HG03280 (cell line): ENCODE data around the gene CHGA.

ENCODE experiments used
- ATAC-seq: cut with Tn5 transposase; IDR thresholded peaks from one replicate; pipeline ENCODE4 v1.9.1; 2021; ENCODE audit warnings: mild to moderate bottlenecking, moderate library complexity; ENCODE audit not compliant: unreplicated experiment

CHGA gene, protein sequence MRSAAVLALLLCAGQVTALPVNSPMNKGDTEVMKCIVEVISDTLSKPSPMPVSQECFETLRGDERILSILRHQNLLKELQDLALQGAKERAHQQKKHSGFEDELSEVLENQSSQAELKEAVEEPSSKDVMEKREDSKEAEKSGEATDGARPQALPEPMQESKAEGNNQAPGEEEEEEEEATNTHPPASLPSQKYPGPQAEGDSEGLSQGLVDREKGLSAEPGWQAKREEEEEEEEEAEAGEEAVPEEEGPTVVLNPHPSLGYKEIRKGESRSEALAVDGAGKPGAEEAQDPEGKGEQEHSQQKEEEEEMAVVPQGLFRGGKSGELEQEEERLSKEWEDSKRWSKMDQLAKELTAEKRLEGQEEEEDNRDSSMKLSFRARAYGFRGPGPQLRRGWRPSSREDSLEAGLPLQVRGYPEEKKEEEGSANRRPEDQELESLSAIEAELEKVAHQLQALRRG

DNA sequence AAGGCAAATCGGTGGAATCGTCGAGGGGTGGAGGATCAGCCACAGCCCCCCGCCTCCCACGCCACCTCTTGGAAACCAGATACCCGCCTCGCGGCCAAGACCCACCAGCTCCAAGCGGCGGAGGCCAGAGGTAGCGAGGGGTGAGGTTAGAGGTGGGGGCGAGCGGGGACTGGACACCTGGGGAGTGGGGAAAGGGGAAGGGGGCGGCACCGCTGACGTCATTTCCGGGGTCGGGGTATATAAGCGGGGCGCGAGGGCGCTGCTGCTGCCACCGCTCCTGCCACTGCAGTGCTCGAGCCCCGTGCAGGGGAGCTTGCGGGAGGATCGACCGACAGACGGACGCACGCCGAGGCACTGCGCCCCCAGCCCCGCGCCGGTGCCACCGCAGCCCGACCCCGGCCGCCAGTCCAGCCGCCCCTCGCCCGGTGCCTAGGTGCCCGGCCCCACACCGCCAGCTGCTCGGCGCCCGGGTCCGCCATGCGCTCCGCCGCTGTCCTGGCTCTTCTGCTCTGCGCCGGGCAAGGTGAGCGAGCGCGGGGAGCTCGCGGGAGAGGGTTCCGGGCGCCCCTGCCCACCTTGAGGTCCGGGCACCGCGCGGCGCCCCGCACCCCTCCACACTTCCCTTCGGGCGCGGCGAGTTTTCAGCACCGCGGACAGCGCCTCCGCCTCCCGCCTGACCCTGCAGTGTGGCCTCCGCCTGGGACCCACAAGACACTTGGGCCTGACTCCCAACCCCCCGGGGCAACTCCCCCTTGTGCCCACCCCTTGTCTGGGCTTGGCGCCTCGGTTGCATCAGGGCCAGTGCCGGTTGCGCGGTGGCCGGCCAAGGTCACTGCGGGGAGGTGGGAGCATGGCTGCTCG lies at the start of gene CHGA:
CHGA (plus strand) TSS at position 268 of the 861 bp plus-strand sequence; CDS start at position 478, 210 bp downstream.
- no peak for ATAC-seq

DNA sequence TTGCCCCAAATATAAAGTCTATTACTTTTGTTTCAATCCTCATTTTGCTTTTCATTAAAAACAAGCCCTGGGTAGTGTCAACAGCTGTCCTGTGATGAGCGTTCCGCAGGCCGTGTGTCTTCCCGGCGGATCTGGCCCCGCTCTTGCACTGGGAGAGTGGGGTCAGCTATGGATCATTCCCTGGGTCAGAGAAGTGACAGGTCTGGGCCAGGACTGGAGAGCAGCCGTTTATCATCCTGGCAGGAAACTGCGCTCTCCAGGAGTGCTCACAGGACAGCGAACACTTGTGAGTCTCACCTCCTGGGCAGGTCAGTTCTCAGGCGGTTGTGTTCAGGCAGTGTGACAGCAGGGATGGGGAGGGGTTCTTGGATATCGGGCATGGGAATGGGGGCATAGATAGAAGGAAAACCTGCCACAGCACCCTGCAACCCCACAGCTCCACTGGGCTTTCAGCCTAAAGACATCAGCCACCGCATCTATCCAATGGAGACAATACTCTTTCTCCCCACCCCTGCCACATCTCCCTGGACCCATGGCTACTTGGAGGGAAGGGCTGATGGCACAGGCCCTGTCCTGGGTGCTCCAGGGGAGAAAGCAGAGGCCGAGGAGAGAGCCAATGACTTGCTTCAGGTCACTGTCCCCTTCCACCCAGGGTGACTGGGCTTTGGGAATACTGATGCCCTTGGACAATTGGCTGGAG lies 47.8 kb upstream of the CHGA start:
- no peak for ATAC-seq

DNA sequence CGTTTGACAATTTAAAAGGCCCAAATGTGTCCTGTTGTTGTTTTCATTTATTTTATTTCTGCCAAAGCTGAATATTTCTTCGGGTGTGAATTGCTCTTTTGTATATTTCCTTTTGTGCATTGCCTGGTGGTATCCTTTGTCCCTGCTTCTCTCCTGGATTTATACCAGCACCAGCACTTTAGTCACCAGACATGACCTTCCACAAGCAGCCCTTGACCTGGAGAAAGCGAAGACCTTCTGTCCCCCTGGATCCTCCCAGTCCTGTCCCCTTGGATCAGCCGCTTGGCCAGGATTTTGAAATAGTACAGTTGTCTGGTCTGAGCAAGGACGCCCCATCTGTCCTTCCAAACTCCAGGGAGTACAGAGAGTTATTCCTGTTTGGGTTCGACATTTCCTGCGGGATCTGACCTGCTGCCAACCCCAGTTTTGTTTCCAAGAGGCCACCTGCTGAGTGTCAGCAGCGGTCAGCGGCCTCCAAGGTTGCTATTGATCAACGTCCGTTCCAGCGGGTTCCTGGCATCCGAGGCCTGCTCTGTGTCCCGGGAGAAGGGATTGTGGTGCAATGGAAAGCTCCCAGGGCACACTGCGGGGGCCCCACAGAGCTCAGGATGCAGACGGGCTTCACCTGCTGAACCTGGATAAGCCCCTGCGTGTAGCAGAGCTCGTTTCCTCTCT lies 45.1 kb upstream of the CHGA start:
- ATAC-seq: no peak

DNA sequence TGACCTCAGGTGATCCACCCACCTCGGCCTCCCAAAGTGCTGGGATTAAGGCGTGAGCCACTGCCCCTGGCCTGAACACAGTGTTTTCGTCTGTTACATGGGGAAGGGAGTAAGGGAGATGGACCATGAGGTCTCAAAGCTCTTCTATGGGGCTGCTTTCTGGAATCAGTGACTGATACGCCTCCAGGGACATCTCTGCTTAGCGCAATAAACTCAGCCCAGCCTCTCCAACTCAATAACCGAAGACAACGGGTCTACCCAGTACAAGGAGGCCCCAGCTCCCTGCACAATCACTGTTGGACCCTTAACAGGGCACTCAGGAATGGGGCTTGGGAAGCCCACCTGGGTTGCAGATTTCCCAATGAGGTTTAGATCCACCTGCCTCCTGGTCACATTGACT lies 42.6 kb upstream of the CHGA start:
- no peak for ATAC-seq

DNA sequence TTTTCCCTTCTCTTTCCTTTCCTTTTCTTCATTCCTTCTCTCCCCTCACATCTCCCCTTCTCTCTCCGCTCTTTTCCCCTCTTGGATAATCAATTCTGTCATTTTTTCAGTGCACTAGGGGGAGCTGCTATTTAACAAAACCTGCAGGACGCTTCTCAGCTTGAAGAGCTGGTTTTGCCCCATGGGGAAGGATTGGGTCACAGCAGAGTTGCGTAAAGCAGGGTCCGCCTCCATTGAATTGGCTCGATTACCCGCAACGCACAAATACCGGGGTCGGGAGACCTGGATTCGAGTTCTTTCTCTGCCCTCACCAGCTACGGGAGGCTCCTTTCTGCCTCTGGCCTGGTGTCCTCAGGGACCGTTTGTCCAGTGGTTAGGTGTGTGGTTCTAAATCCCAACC lies 42.1 kb upstream of the CHGA start:
- no peak for ATAC-seq

DNA sequence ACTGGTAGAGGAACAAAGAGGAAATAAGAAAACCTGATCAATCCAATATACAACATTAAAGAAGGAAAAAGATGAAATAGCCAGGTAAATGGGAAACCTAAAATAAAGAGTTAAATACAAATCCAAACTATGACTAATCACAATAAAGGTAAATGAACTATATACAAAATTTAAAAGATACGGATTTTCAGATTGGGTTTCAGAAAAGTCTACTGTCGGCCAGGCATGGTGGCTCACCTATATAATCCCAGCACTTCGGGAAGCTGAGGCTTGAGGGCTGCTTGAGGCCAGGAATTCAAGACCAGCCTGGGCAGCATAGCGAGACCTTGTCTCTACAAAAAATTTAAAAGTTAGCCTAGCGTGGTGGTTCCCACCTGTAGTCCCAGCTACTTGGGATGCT lies 39.9 kb upstream of the CHGA start:
- ATAC-seq: no peak

DNA sequence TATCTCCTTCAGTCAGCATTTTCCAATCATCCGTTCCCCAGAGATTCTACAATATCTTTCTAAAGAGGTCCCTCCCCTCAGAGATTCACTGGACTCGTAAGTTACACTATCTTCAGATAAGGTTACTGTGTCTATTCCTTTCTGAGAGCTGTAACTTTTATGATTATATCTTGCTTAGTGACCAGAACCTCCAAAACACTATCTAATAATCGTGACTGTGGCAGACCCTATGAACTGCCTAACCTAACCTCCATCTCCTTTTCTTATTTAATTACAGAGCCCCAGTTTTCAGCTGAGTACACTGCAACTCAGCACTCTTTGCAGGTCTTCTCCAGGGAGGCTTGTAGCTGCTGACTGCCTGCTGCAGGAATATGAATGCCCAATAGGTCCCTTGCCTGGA lies 38.5 kb upstream of the CHGA start:
- ATAC-seq: no peak

DNA sequence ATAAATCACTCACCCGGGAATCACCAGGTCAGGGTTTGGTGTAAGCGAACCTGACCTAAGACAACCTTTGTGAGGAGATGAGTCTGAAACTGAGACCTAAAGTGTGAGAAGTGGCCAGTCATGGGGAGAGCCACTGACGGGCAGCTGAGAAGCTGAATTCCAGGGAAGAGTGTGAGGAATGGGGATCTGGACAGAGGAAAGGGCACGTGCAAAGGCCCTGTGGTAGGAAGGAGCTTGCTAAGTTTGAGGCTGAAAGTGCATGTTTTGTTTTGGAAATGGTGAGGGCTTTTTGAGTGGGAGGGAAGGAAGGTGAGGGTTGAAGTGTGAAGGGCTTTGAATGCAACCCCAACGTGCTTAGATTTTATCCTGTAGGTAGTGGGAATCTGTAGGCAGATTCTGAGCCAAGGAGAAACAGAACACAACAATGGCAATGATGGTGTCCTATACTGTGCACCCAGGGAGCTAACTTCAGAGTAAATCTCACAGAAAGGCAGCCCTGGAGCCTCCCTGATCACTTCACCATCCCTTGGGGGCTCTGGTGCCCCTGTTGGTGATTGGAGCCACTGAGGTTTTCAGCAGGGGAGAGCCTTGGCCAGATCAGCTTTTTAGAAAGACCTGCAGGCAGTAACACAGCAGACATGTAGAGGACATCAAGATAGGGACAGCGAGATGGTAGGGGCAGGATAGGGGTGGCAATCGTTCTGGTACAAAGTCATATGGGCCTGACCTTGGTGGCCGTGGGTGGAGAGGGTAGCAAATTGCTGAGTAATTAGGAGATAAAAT lies 37.5 kb upstream of the CHGA start:
- no peak for ATAC-seq

DNA sequence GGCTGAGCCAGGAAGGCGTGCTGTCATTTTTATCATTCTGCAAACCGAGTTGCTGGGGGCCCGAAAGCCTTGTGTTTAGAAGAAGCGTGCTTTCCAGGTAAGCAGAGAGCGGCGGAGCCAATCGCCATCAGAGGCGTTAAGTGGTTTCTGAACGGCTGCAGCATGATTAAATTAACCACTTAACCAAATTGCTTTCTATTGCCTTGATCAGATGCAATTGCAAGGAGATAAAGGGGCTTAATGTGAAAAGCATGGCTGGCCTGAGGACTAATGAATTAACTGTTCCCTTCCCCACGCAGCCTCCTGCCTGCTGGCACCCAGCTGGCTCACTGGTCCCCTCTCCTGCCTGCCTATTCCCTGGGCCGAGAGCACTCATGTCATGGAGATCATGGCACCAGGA lies 36.6 kb upstream of the CHGA start:
- no peak for ATAC-seq

DNA sequence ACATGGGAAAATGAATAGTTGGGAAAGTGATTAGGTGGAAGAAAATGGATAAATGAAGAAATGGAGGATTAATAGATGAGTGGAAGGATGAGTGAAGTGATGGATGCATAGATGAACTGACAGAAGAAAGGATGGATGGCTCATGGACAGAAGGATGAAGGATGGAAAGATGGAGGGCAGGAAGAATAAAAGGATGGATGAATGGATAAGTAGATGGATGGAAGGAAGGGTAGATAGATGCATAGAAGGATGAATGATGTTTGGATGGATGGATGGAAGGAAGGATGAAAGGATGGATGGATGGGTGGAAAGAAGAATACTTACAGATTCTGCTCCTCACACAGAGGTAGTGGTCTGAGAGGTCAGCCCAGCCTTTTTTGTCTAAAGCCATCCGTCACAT lies 35.8 kb upstream of the CHGA start:
- ATAC-seq: no peak

DNA sequence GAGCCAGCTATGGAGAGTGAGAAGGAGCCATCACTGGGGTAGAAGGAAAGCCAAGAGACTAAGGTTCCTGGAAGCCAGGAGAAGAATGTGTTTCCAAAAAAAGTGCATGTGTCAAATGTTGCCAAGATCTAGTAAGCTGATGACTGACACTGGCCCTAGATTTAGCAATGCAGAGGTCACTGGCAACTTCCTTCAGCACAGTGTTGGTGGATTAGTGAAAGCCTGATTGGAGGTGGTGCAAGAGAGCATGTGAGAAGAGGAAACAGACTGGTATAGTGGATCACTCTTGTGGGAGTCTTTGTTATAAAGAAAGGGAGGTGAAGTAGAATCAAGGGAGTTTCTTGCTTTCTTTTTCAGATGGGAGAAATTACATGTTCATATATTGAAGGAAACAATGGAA lies 34.1 kb upstream of the CHGA start:
- no peak for ATAC-seq

DNA sequence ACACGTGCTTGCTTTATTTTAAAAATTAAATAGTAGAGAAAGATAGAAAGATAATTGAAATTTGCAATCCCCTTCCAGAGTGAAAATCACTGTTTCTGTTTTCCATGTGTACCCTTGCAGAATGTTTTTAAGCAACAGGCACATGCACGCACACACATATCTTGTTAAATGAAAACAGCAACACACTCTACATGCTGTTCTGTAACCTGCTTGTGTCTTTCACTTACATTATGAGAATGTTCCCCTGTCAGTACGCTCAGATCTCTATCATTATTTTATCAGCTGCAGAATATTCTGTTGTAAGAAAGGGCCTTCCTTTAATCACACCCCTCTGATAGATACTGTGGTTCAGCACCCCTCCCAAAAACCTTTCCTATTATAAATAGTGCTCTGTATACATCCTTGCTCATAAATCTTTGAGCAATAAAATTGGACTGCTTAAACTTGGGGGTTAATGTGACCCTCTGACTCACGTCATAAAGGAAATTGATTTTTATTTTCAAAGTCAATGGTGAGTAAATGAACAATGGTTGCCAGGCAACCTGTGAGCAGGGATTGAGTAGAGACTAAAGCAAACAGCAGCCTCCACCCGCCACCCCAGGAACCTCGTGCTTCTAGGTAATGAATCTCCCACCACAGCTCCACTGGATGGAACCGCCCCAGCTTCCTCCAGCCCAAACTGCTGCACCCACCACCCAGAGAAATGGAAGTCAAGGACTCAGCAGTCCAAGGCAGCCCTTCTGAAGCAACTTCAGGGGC lies 31.9 kb upstream of the CHGA start:
- ATAC-seq: no peak

DNA sequence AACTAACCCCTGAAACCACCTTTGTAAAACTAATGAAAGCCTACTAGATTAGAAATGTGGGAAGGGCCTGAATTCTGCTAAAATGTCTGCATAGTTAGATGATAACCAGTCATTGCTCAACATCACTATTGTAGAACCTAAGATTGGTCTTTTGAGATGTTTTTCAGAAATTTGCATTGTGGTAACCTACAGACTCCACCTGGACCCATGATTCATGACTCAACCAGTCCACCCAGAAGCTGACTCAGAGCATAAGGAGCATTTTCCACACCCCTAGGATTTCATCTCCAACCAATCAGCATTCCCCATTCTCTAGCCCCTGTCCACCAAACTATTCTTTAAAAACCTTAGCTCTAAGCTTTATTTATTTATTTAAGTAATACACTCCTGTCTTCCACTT lies 30.4 kb upstream of the CHGA start:
- no peak for ATAC-seq

DNA sequence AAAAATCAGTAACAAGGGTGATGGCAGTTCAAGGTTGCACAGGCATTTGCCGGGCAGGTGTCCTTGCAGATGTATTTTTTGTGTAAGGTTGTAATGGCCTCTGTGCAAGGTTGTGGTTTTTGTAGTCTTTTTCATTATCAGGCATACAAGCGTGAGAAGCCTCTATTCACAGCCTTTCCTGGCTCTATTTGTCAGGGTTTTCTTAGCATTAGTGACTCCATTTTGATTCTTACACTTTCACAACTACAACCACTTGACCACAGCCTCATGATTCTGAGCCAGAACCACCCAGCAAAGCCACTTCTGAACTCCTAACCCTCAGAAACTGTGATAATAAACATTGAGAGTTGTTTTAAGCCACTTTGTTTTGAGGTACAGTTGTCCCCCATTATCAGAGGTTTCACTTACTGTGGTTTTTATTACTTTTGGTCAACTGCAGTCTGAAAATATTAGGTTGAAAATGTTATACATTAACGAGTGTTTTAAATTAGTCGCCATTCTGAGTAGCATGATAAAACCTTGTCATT lies 27.5 kb upstream of the CHGA start:
- ATAC-seq: no peak

DNA sequence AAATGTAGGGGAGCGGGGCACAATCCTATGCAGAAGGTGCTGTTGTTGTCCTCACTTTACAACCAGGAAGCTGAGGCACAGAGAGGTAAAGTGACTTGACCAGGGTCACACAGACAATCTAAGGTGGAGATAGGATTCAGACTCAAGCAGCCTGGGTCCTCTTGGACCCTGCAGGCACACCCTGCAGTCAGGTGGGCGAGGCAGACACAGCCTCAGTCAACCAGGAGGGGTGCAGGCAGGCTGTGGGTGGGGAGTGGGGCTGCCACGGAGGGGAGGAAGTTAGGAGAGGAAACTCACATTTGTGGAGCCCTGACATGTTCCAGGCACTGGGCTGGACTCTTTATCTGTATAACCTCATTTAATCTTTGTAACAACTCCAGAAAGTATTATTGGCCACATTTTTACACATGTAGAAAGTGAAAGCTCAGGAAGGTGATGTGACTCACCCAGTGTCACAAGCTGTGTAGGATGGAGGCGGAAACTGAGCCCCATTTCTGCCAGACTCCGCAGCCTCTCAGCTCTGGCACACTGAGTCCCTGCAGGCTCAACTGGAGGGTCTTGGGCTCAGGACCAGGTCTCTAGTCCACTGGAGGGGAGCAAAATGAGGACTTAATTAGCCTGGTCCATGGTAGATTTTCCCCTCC lies 24.9 kb upstream of the CHGA start:
- no peak for ATAC-seq

DNA sequence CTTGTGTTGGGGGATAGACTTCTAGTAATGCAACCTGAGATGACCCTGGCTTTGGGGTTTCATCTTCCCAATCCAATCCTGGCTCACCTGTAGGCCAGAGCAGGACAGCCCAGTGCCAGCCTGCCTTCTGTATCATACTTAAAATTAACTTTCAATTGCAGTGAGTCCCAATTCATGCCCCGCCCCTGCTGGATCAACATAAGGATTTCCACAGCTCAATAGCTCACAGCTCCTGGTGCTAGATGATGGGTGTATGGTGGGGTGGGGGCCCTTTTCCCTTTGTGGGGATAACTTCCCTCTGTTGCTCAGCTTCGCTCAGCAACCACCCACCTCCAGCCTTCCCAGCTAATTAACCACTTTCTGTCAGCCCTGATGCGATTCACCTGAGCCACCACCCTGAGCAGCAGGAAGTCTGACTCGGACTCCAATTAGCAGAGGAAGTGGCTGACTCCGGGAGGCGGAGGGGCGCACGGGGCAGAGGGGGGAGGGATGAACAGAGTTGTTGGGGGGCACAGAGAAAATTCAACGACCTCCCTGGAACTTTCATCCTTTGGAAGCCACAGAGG lies 24.3 kb upstream of the CHGA start:
- no peak for ATAC-seq

DNA sequence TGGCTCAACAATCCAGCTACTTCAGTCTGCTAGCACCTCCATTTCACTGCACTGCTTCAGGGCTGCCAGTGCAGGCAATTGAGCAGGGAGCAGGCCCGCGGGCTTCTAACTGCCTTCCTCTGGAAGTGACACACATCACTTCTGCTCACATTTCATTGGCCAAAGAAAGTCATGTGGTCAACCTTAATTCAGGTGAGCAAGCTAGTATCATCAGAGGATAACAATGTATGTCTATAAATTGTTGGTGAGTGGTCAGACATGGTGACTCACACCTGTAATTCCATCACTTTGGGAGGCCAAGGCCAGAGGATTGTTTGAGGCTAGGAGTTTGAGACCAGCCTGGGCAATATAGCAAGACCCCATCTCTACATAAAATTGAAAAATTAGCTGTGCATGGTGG lies 22.3 kb upstream of the CHGA start:
- ATAC-seq: no peak

DNA sequence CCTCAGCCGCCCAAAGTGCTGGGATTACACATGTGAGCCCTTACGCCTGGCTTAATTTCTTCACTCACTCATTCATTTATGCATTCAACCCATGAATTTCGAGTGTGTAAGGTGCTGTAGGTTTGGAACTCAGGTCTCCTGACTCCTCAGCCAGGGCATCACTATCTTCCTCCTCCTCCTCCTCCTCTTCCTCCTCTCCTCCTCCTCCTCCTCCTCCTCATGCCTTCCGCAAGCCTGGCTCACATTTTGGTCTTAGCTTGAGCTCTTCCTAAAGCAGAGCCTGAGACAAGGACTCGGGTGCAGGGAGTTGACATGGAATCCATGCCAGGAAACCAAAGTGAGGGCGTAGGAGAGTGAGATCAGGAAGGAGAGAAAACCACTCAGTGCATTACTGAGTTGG lies 20.8 kb upstream of the CHGA start:
- ATAC-seq: no peak
